Memory B cell (primary cell): ENCODE data around the gene LPP.
A peak's percentile ranks its signal among the peaks of the same experiment; 100 is the strongest.

Experiments used
- ATAC-seq: fragments of 150-1000 bp; cut with Tn5 transposase; 2 replicates; pipeline ENCODE4 v1.10.0; 2021; ENCODE audit warnings: low read depth, mild to moderate bottlenecking, moderate library complexity
- DNase-seq, 2 donors: peaks; one replicate each; pipeline ENCODE4 v3.0.0; 2022; ENCODE audit warnings: low spot score in 2 of 2
- H3K27ac Mint-ChIP-seq: one replicate; pipeline ENCODE4 v1.8.0; 2022; ENCODE audit warnings: mild to moderate bottlenecking, moderate library complexity, mixed read lengths
- H3K27me3 Mint-ChIP-seq: one replicate; pipeline ENCODE4 v1.8.0; 2022; ENCODE audit warnings: mixed read lengths
- H3K36me3 Mint-ChIP-seq: one replicate; pipeline ENCODE4 v1.8.0; 2022; ENCODE audit warnings: mild to moderate bottlenecking, mixed read lengths
- H3K4me1 Mint-ChIP-seq: one replicate; pipeline ENCODE4 v1.8.0; 2022; ENCODE audit warnings: mixed read lengths
- H3K4me3 Mint-ChIP-seq: one replicate; pipeline ENCODE4 v1.8.0; 2022; ENCODE audit warnings: mild to moderate bottlenecking, moderate library complexity, mixed read lengths
- H3K9me3 Mint-ChIP-seq: one replicate; pipeline ENCODE4 v1.8.0; 2022; ENCODE audit warnings: mixed read lengths

Gene LPP

GRCh38 chr3:188151438-188151837, 2.5 kb upstream of the LPP start:
- H3K27ac Mint-ChIP-seq: no peak overlapping the region
- no peak for ATAC-seq

GRCh38 chr3:188152660-188153436, 1.1 kb upstream of the LPP start:
- peak in 1 of 2 donors; percentile 20 for DNase-seq

More at GRCh38 chr3:188151438-188151837, 2.5 kb upstream of the LPP start:
- Mint-ChIP-seq H3K36me3 (no peaks in the 10 kb centered on the region), H3K4me3 (no peak overlapping the region), H3K27me3 (no peaks in the 10 kb centered on the region), H3K4me1 (peaks cover 28% of the 10 kb centered on the region), H3K9me3 (peaks cover 4% of the 10 kb centered on the region)
- DNase-seq: no peak

GRCh38 chr3:188153437-188154013, 432 bp upstream of the LPP start:
- H3K4me1 Mint-ChIP-seq: peaks cover 35% of the 10 kb centered on the region
- ATAC-seq (peak; percentile 12), DNase-seq (peak in 1 of 2 donors; percentile 35)
- H3K27ac Mint-ChIP-seq: peak overlapping the region; percentile 86
- H3K36me3 Mint-ChIP-seq: no peaks in the 10 kb centered on the region
- peaks cover 2% of the 10 kb centered on the region for H3K9me3 Mint-ChIP-seq
- no peaks in the 10 kb centered on the region for H3K27me3 Mint-ChIP-seq
- H3K4me3 Mint-ChIP-seq: peak overlapping the region; percentile 97

More at GRCh38 chr3:188152660-188153436, 1.1 kb upstream of the LPP start:
- Mint-ChIP-seq H3K36me3 (no peaks in the 10 kb centered on the region), H3K4me3 (peak overlapping the region; percentile 97), H3K9me3 (peaks cover 4% of the 10 kb centered on the region), H3K27me3 (no peaks in the 10 kb centered on the region), H3K27ac (peak overlapping the region; percentile 86), H3K4me1 (peaks cover 35% of the 10 kb centered on the region)
- no peak for ATAC-seq

- DNase-seq (no peak), ATAC-seq (no peak)
- Mint-ChIP-seq H3K36me3 (no peaks in the 10 kb centered on the region), H3K27me3 (no peaks in the 10 kb centered on the region), H3K27ac (peak overlapping the region; percentile 92), H3K4me3 (peak overlapping the region; percentile 97), H3K9me3 (no peaks in the 10 kb centered on the region), H3K4me1 (peaks cover 42% of the 10 kb centered on the region)
Observed at GRCh38 chr3:188154809-188155574, 1.0 kb downstream of the LPP start.

DNA sequence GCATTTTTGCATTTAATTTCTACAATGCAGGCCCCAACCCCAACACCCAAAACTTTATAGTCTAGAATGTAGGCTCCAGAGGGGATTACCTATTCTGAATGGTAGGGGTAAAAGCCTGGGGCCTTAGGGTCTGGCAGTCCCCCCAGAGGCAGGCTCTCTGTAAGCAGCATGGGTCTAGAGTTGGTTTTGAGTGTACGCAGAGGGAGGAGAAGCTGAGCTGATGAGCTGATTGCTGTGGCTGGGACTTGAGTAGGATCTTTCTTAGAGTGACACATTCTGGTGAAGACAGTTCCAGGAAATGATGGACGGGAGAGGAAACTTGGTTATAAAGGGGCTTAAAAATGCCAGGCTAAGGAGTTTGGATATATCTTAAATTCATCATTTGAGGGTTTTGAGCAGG, 2.1 kb downstream of the LPP start:
- DNase-seq (no peak), ATAC-seq (no peak)
- no peaks in the 10 kb centered on the region for H3K9me3 Mint-ChIP-seq
- peak overlapping the region; percentile 22 for H3K27ac Mint-ChIP-seq
- no peak overlapping the region for H3K4me3 Mint-ChIP-seq
- peaks cover 6% of the 10 kb centered on the region for H3K36me3 Mint-ChIP-seq
- H3K27me3 Mint-ChIP-seq: no peaks in the 10 kb centered on the region
- peaks cover 49% of the 10 kb centered on the region for H3K4me1 Mint-ChIP-seq

- ATAC-seq (no peak), DNase-seq (no peak)
- Mint-ChIP-seq H3K27ac (no peak overlapping the region), H3K9me3 (no peaks in the 10 kb centered on the region), H3K27me3 (no peaks in the 10 kb centered on the region), H3K4me1 (peaks cover 46% of the 10 kb centered on the region), H3K4me3 (no peak overlapping the region), H3K36me3 (peaks cover 6% of the 10 kb centered on the region)
Observed at GRCh38 chr3:188157407-188157806, 3.5 kb downstream of the LPP start.

DNA sequence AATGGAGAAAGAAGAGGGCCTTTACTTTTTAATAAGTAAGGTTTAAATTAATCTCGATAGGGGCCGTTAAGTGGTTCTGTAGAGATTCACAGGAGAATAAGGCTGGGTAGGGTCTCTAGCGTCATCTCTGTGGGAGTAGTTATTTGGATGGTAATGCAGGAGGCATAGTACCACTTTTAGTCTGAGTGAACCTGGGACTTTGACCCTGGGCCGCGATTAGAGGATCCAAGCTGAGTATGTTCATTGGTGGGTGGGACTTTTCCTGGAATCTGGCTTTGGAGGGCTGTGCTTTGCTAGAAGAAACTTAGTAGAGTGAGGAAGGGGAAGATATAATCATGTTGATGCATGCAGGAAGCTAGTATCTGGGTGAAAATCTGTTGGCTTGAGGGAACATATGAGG, 4.0 kb downstream of the LPP start:
- peak overlapping the region; percentile 11 for H3K27ac Mint-ChIP-seq
- H3K4me1 Mint-ChIP-seq: peaks cover 46% of the 10 kb centered on the region
- H3K27me3 Mint-ChIP-seq: no peaks in the 10 kb centered on the region
- H3K4me3 Mint-ChIP-seq: no peak overlapping the region
- ATAC-seq (no peak), DNase-seq (no peak)
- H3K36me3 Mint-ChIP-seq: peaks cover 6% of the 10 kb centered on the region
- H3K9me3 Mint-ChIP-seq: no peaks in the 10 kb centered on the region

GRCh38 chr3:188158731-188159310, 4.9 kb downstream of the LPP start:
- no peaks in the 10 kb centered on the region for H3K9me3 Mint-ChIP-seq
- DNase-seq (no peak), ATAC-seq (no peak)
- H3K36me3 Mint-ChIP-seq: peaks cover 6% of the 10 kb centered on the region
- no peaks in the 10 kb centered on the region for H3K27me3 Mint-ChIP-seq
- H3K4me1 Mint-ChIP-seq: peaks cover 50% of the 10 kb centered on the region
- no peak overlapping the region for H3K4me3 Mint-ChIP-seq
- H3K27ac Mint-ChIP-seq: no peak overlapping the region

DNA sequence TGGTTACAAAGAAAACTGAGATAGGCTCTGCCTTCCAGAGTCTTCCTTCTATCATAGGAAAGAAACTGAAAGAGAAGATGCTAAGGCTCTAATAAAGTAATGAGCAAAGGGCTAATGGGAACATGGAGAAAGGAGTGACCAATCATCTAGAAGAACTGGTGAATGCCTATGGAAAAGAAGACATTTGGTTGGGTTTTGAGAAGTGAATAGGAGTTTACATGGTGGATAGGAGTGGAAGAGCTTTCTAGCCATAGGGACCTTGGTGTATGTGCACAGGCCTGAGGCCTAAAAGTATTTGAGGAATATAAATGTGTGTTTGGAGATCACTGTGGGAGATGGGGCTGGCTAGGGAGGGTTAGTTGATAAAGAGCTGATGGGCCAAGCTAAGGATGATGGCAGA, 6.8 kb downstream of the LPP start:
- ATAC-seq (no peak), DNase-seq (no peak)
- Mint-ChIP-seq H3K4me1 (peaks cover 55% of the 10 kb centered on the region), H3K36me3 (peaks cover 6% of the 10 kb centered on the region), H3K9me3 (no peaks in the 10 kb centered on the region), H3K27ac (peak overlapping the region; percentile 2), H3K4me3 (no peak overlapping the region), H3K27me3 (no peaks in the 10 kb centered on the region)

- peaks cover 8% of the 10 kb centered on the region for H3K36me3 Mint-ChIP-seq
- no peak for DNase-seq
- no peaks in the 10 kb centered on the region for H3K27me3 Mint-ChIP-seq
- peak overlapping the region; percentile 43 for H3K4me3 Mint-ChIP-seq
- H3K27ac Mint-ChIP-seq: no peak overlapping the region
- ATAC-seq: peak; percentile 69
- H3K9me3 Mint-ChIP-seq: no peaks in the 10 kb centered on the region
- H3K4me1 Mint-ChIP-seq: peaks cover 33% of the 10 kb centered on the region
Observed at GRCh38 chr3:188164248-188164687, 10.3 kb downstream of the LPP start.

DNA sequence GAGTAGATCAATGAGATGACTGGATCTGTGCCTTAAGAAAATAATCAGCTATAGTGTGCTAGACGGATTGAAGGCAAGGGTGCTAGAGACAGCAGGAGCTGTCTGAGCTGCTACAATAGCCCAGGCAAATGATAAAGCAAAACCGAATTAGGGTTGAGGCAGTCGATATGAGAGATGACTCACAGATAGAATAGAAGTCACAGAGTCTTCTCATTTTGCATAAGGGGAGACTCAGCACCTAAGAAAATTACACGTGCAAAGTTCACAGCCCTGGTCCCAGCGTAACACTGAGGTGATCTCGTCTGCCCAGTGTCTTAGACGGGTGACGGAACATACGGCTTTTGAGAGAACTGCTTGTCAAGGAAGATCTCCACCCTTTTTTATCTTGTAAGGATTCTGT, 11.6 kb downstream of the LPP start:
- DNase-seq: no peak
- H3K27ac Mint-ChIP-seq: peak overlapping the region; percentile 12
- no peak for ATAC-seq
- no peaks in the 10 kb centered on the region for H3K9me3 Mint-ChIP-seq
- H3K4me3 Mint-ChIP-seq: no peak overlapping the region
- H3K27me3 Mint-ChIP-seq: no peaks in the 10 kb centered on the region
- peaks cover 34% of the 10 kb centered on the region for H3K4me1 Mint-ChIP-seq
- peaks cover 5% of the 10 kb centered on the region for H3K36me3 Mint-ChIP-seq

DNA sequence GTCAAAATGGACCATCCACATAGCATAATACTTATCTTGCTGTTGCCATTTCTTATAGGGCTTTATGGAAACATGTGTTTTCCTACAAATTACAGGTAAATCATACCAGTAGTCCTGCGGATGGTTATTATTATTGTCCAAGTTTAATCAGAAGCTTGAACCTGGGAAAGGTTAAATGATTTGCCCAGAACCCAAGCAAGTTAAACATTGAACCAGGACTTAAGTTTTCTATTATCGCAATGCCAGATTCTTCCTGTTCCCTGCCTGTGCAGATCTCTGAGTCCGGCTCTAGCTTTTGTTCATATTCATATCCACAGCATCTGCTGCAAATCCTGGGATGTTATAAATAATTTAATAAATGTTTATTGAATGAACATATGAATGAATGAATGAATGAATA, 12.5 kb downstream of the LPP start:
- DNase-seq (no peak), ATAC-seq (no peak)
- Mint-ChIP-seq H3K4me1 (peaks cover 35% of the 10 kb centered on the region), H3K27me3 (no peaks in the 10 kb centered on the region), H3K9me3 (no peaks in the 10 kb centered on the region), H3K27ac (no peak overlapping the region), H3K36me3 (peaks cover 2% of the 10 kb centered on the region), H3K4me3 (no peak overlapping the region)

DNA sequence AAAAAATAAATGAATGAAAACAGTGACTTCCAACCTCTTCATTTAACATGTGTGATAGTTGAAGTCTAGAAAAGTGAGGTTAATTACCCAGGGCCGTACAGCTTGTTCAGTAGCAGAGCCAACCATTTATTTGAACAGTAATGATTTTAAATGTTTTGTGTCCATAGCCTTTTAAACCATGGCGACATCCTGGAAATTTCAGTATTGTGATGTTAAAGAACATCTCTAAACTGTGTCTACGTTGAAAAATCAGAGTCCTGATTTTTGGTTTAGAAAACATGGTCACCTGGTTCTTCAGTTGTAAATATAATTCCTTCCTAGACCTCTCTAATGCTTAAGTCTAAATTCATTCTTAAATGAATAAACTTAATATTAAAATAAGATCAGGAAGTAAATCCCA, 14.2 kb downstream of the LPP start:
- DNase-seq: no peak
- Mint-ChIP-seq H3K27ac (no peak overlapping the region), H3K9me3 (no peaks in the 10 kb centered on the region), H3K36me3 (peaks cover 2% of the 10 kb centered on the region), H3K4me1 (peaks cover 32% of the 10 kb centered on the region), H3K4me3 (no peak overlapping the region), H3K27me3 (no peaks in the 10 kb centered on the region)
- ATAC-seq: no peak

- no peak for ATAC-seq
- DNase-seq: no peak
- Mint-ChIP-seq H3K36me3 (peaks cover 2% of the 10 kb centered on the region), H3K4me3 (no peak overlapping the region), H3K4me1 (peaks cover 33% of the 10 kb centered on the region), H3K9me3 (no peaks in the 10 kb centered on the region), H3K27me3 (no peaks in the 10 kb centered on the region), H3K27ac (no peak overlapping the region)
Observed at GRCh38 chr3:188168648-188169047, 14.7 kb downstream of the LPP start.
